ENCODE measurements around the gene FAM204A. TPM values are rescaled to one million over a fixed set of nuclear protein-coding genes. Genes with fewer than 3 reads are reported as not detected.

FAM204A gene
- total and polyA plus RNA-seq, 2 of the 13 experiments (the other 11 are each of a cell fraction or from before 2014, with no cell fraction given), result 9.2 to 61.0 TPM

DNA sequence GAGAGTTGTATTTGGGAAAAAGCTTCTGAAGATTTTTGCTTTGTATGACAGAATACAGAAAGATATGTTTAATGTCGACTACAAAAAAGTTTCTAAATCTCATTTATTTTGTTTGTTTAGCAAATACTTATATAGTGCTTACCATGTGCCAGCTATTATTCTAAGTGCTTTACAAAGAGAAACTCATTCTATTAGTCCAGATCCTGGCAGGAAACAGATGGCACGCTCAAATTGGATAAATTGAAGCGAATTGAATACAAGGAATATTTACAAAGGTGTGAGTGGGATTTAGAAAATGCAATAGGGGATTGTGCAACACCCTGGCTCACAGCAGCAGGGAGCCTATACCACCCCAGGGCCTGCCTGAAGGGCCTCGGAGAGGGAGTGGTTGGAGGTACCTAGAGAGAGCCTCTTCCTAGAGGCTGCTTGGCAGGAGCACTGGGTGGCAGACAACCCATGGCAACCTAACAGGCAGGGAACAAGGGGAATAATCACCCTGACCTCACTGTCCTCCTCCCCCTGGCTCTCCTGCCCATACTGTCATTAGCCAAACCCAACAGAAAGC, 27.6 kb upstream of the FAM204A start:
- ATAC-seq (no peak), FAIRE-seq (no peak)

DNA sequence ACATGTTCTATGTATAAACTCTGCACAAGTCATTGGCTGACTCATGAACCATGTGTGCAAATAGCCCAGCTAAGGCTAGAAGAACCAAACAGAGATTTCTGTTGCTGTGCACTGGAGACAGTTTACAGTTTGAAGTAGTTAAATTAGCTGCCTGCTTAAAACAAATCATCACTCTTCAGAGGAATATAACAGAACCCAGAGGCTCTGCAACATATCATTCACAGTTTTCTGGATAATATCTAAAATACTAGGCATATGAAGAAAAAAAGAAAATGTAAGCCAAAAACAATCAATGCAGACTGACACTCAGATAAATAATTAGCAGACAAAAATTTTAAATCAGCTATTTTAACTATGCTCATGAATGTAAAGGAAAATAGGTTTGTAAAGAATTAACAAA, 23.6 kb upstream of the FAM204A start:
- intact Hi-C loops (cut with micrococcal nuclease; ENCODE audit: unreplicated experiment), result no loop called here
- H2AFZ ChIP-seq (ENCODE audit: low read length), result no peak overlapping the region
- ChIA-PET CTCF (ENCODE audit: low intra/inter-chr PET ratio, low total read pairs) (no interaction called here), POLR2A (no interaction called here)
- FAIRE-seq (no peak), ATAC-seq (no peak), DNase-seq (ENCODE audit: low spot score) (no peak)
- H3K9ac ChIP-seq (ENCODE audit: insufficient read depth, low read depth, low read length), result no peak overlapping the region
- in situ Hi-C loops (cut with HindIII; ENCODE audit: extremely low pct_ligation_motif_present, low pct_unique_long_range_greater_than_20kb), result no loop called here
- no peaks in the 10 kb centered on the region; a peak in 1 of 5 replicates for H3K27me3 ChIP-seq (ENCODE audit: control insufficient read depth in 1 of 2, insufficient read depth in 2 of 2, low read length in 2 of 2)
- H3K4me2 ChIP-seq (ENCODE audit: low read depth, low read length), result no peak overlapping the region
- no peaks in the 10 kb centered on the region for H4K20me1 ChIP-seq (ENCODE audit: insufficient read depth, low read length)
- no peaks in the 10 kb centered on the region for H3K4me1 ChIP-seq (ENCODE audit: insufficient read depth, low read length)
- H3K9me3 ChIP-seq (ENCODE audit: low read length), result no peaks in the 10 kb centered on the region
- H3K27ac ChIP-seq (ENCODE audit: extremely low read length, insufficient read depth, low read length), result no peak overlapping the region
- BruUV-seq (replicated peaks), result no TSS peak
- H3K36me3 ChIP-seq (replicated peaks in 1 of 2; ENCODE audit: control insufficient read depth in 1 of 2, insufficient read depth in 2 of 2, low read length in 2 of 2), result no peaks in the 10 kb centered on the region
- H3K4me3 ChIP-seq (replicated peaks in 1 of 3; ENCODE audit: insufficient read depth in 1 of 3, low read depth in 2 of 3, low read length in 3 of 3), result no peak overlapping the region
- H3K79me2 ChIP-seq (ENCODE audit: insufficient read depth, low read length), result no peaks in the 10 kb centered on the region
- TF ChIP-seq, protein P1, sequence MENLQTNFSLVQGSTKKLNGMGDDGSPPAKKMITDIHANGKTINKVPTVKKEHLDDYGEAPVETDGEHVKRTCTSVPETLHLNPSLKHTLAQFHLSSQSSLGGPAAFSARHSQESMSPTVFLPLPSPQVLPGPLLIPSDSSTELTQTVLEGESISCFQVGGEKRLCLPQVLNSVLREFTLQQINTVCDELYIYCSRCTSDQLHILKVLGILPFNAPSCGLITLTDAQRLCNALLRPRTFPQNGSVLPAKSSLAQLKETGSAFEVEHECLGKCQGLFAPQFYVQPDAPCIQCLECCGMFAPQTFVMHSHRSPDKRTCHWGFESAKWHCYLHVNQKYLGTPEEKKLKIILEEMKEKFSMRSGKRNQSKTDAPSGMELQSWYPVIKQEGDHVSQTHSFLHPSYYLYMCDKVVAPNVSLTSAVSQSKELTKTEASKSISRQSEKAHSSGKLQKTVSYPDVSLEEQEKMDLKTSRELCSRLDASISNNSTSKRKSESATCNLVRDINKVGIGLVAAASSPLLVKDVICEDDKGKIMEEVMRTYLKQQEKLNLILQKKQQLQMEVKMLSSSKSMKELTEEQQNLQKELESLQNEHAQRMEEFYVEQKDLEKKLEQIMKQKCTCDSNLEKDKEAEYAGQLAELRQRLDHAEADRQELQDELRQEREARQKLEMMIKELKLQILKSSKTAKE (CRISPR knock-in tag; IDR thresholded peaks at IDR 0.05; ENCODE audit: borderline replicate concordance), result no peak
- TF ChIP-seq ZSCAN31 (CRISPR knock-in tag; IDR thresholded peaks at IDR 0.05; ENCODE audit: low read depth) (no peak), DMAP1 (CRISPR knock-in tag; IDR thresholded peaks at IDR 0.05) (no peak)
- TF ChIP-seq, protein P2, sequence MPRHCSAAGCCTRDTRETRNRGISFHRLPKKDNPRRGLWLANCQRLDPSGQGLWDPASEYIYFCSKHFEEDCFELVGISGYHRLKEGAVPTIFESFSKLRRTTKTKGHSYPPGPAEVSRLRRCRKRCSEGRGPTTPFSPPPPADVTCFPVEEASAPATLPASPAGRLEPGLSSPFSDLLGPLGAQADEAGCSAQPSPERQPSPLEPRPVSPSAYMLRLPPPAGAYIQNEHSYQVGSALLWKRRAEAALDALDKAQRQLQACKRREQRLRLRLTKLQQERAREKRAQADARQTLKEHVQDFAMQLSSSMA (CRISPR knock-in tag; IDR thresholded peaks at IDR 0.05), result no peak

More for the DNA sequence above, 27.6 kb upstream of the FAM204A start:
- no peak overlapping the region for H2AFZ ChIP-seq (ENCODE audit: low read length)
- no peak overlapping the region for H3K9ac ChIP-seq (ENCODE audit: insufficient read depth, low read depth, low read length)
- no peaks in the 10 kb centered on the region for H3K79me2 ChIP-seq (ENCODE audit: insufficient read depth, low read length)
- no peaks in the 10 kb centered on the region for H4K20me1 ChIP-seq (ENCODE audit: insufficient read depth, low read length)
- in situ Hi-C loops (cut with HindIII; ENCODE audit: extremely low pct_ligation_motif_present, low pct_unique_long_range_greater_than_20kb) (no loop called here), intact Hi-C loops (cut with micrococcal nuclease; ENCODE audit: unreplicated experiment) (no loop called here)
- no peaks in the 10 kb centered on the region for H3K36me3 ChIP-seq (replicated peaks in 1 of 2; ENCODE audit: control insufficient read depth in 1 of 2, insufficient read depth in 2 of 2, low read length in 2 of 2)
- no peaks in the 10 kb centered on the region for H3K9me3 ChIP-seq (ENCODE audit: low read length)
- CTCF ChIA-PET (ENCODE audit: low intra/inter-chr PET ratio, low total read pairs), result no interaction called here
- no peaks in the 10 kb centered on the region; a peak in 1 of 5 replicates for H3K27me3 ChIP-seq (ENCODE audit: control insufficient read depth in 1 of 2, insufficient read depth in 2 of 2, low read length in 2 of 2)
- no peak overlapping the region for H3K4me3 ChIP-seq (replicated peaks in 1 of 3; ENCODE audit: insufficient read depth in 1 of 3, low read depth in 2 of 3, low read length in 3 of 3)
- 3% methylated on average over 4 of the region's 4 CpGs for WGBS (ENCODE audit: low lambda C conversion rate)
- POLR2A ChIA-PET, result no interaction called here
- H3K4me2 ChIP-seq (ENCODE audit: low read depth, low read length), result no peak overlapping the region
- H3K4me1 ChIP-seq (ENCODE audit: insufficient read depth, low read length), result no peaks in the 10 kb centered on the region
- no TSS peak for BruUV-seq (replicated peaks)
- no peak for DNase-seq (ENCODE audit: low spot score)
- no peak overlapping the region for H3K27ac ChIP-seq (ENCODE audit: extremely low read length, insufficient read depth, low read length)
- TF ChIP-seq CEBPB (IDR thresholded peaks at IDR 0.05; ENCODE audit: borderline replicate concordance, low read depth, low read length) (peak; percentile 84; the same call in 1 of the 2 replicates), IRX3 (CRISPR knock-in tag; IDR thresholded peaks at IDR 0.05; ENCODE audit: borderline replicate concordance, low read depth) (no peak), ZNF160 (CRISPR knock-in tag; IDR thresholded peaks at IDR 0.05) (no peak), CEBPG (CRISPR knock-in tag; IDR thresholded peaks at IDR 0.05) (0 out of 2 replicates have a peak, but pooled peaks have one; percentile 28), FOXO1 (CRISPR knock-in tag; IDR thresholded peaks at IDR 0.05) (no peak), THAP11 (CRISPR knock-in tag; IDR thresholded peaks at IDR 0.05) (no peak), ATF7 (IDR thresholded peaks at IDR 0.05) (no peak), ATF7 (CRISPR knock-in tag; IDR thresholded peaks at IDR 0.05) (no peak)
- TF ChIP-seq, protein P3, sequence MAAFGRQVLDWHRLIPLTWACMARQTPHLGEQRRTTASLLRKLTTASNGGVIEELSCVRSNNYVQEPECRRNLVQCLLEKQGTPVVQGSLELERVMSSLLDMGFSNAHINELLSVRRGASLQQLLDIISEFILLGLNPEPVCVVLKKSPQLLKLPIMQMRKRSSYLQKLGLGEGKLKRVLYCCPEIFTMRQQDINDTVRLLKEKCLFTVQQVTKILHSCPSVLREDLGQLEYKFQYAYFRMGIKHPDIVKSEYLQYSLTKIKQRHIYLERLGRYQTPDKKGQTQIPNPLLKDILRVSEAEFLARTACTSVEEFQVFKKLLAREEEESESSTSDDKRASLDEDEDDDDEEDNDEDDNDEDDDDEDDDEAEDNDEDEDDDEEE (CRISPR knock-in tag; IDR thresholded peaks at IDR 0.05), result no peak
- TF ChIP-seq, protein P4, sequence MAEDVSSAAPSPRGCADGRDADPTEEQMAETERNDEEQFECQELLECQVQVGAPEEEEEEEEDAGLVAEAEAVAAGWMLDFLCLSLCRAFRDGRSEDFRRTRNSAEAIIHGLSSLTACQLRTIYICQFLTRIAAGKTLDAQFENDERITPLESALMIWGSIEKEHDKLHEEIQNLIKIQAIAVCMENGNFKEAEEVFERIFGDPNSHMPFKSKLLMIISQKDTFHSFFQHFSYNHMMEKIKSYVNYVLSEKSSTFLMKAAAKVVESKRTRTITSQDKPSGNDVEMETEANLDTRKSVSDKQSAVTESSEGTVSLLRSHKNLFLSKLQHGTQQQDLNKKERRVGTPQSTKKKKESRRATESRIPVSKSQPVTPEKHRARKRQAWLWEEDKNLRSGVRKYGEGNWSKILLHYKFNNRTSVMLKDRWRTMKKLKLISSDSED (CRISPR knock-in tag; IDR thresholded peaks at IDR 0.05), result no peak
